ENCODE measurements around the gene JCAD. TPM values are rescaled to one million over a fixed set of nuclear protein-coding genes. Genes with fewer than 3 reads are reported as not detected.
"Not testable (repeated sequence)": the region's sequence is repeated elsewhere in the genome, so short reads cannot be mapped to it uniquely, and the experiment has no call there.

The JCAD gene
- total and polyA plus RNA-seq, 2 of the 8 experiments (the other 6 are each of a cell fraction or from before 2014, with no cell fraction given), result 0.56 to 5.2 TPM

GRCh38 chr10:30099706-30100105 lies 40.3 kb upstream of the JCAD start:
- H3K23me2 ChIP-seq (ENCODE audit: low read depth, low read length); H2AFZ ChIP-seq (ENCODE audit: low read length); H3K79me1 ChIP-seq (ENCODE audit: low read depth, low read length); H3K27ac ChIP-seq (ENCODE audit: low read depth, low read length); H3K18ac ChIP-seq (ENCODE audit: extremely low read depth, low read length); H3K36me3 ChIP-seq (ENCODE audit: control insufficient read depth in 2 of 4, insufficient read depth in 4 of 4, low read length in 3 of 4); H3K4me1 ChIP-seq (replicated peaks in 1 of 4; ENCODE audit: control insufficient read depth in 3 of 4, insufficient read depth in 4 of 4, low read length in 3 of 4); H3K14ac ChIP-seq (ENCODE audit: insufficient read length); H3K27me3 ChIP-seq (replicated peaks in 1 of 4; ENCODE audit: control insufficient read depth in 3 of 4, extremely low read depth in 1 of 4, insufficient read depth in 3 of 4, low read length in 3 of 4); H3K9ac ChIP-seq (replicated peaks in 1 of 4; ENCODE audit: extremely low read depth in 1 of 4, low read depth in 3 of 4, low read length in 3 of 4); CTCF ChIA-PET (ENCODE audit: partially characterized antibody); FAIRE-seq; H2BK5ac ChIP-seq (ENCODE audit: low read depth, low read length); POLR2A ChIA-PET (ENCODE audit: partially characterized antibody); H3K23ac ChIP-seq (ENCODE audit: insufficient read length); H4K5ac ChIP-seq (ENCODE audit: insufficient read length, low read depth, low read length); H3K4me3 ChIP-seq (ENCODE audit: extremely low read depth in 1 of 4, insufficient read depth in 2 of 4, low read depth in 3 of 4, low read length in 4 of 4); H3K4me2 ChIP-seq (ENCODE audit: insufficient read depth in 1 of 2, low read depth in 2 of 2, low read length in 2 of 2); H4K8ac ChIP-seq (ENCODE audit: extremely low read depth, insufficient read depth, low read length); H3K9me3 ChIP-seq (ENCODE audit: insufficient read depth in 2 of 2, low read depth in 1 of 2, low read length in 1 of 2); H4K91ac ChIP-seq (replicated peaks; ENCODE audit: insufficient read length, low read length); H2BK120ac ChIP-seq (replicated peaks; ENCODE audit: low read depth, low read length); H2AK5ac ChIP-seq (ENCODE audit: low read depth, low read length); DNase-seq (ENCODE audit: low read depth in 1 of 2, low spot score in 2 of 2); H2BK20ac ChIP-seq (ENCODE audit: low read length); H3K4ac ChIP-seq (replicated peaks; ENCODE audit: insufficient read length, low read depth, low read length); H2BK12ac ChIP-seq (ENCODE audit: low read depth, low read length); H4K20me1 ChIP-seq (replicated peaks in 1 of 2; ENCODE audit: control insufficient read depth in 1 of 2, insufficient read depth in 2 of 2, low read length in 2 of 2); H2BK15ac ChIP-seq (ENCODE audit: low read length); H3K79me2 ChIP-seq (ENCODE audit: control insufficient read depth in 1 of 2, insufficient read depth in 2 of 2, low read length in 2 of 2); H3K56ac ChIP-seq (replicated peaks; ENCODE audit: insufficient read length, low read depth, low read length): not testable (repeated sequence)
- WGBS, 2 experiments (ENCODE audit: extremely low coverage in 1 of 2, insufficient coverage in 1 of 2, insufficient read length in 1 of 2, insufficient replicate concordance in 2 of 2, low coverage in 1 of 2, low lambda C conversion rate in 2 of 2, missing lambda C conversion rate in 1 of 2), result 95% methylated on average over 6 of the region's 7 CpGs; no CpG with 5 or more reads in 1 of the 2 experiments
